WTC11 (cell line): ENCODE data around the gene ZAR1L. TPM values are rescaled to one million over a fixed set of nuclear protein-coding genes. Genes with fewer than 3 reads are reported as not detected.

Experiments
- ATAC-seq: fragments of 200-7000 bp; cut with Tn5 transposase; 2 replicates; pipeline ENCODE4 v1.10.0; 2021; ENCODE audit warnings: mild to moderate bottlenecking, moderate library complexity
- CTCF ChIA-PET: fragments of 300-600 bp; sonication (Branson Sonifier 250); formaldehyde crosslinking; loops from one replicate; lab custom pipeline; 2021; ENCODE audit warnings: antibody characterized with exemption; lab: Charles Lee
- POLR2A ChIA-PET: fragments of 350-600 bp; sonication (Branson Sonifier 250); formaldehyde crosslinking; loops from one replicate; lab custom pipeline; 2021; ENCODE audit warnings: antibody characterized with exemption; lab: Charles Lee
- DNase-seq: peaks from one replicate; pipeline ENCODE4 v3.0.0; 2021; ENCODE audit warnings: low spot score
- H3K27ac Mint-ChIP-seq: 2 replicates; pipeline ENCODE4 v1.8.0; 2021; ENCODE audit warnings: mixed read lengths
- H3K27me3 Mint-ChIP-seq: 2 replicates; pipeline ENCODE4 v1.8.0; 2021; ENCODE audit warnings: low read depth, mild to moderate bottlenecking, moderate library complexity, mixed read lengths
- H3K36me3 Mint-ChIP-seq: 2 replicates; pipeline ENCODE4 v1.8.0; 2021; ENCODE audit warnings: mixed read lengths
- H3K4me1 Mint-ChIP-seq: 2 replicates; pipeline ENCODE4 v1.8.0; 2022; ENCODE audit warnings: mixed read lengths
- H3K4me3 Mint-ChIP-seq: 2 replicates; pipeline ENCODE4 v1.8.0; 2021; ENCODE audit warnings: mild to moderate bottlenecking, moderate library complexity, mixed read lengths
- H3K9me3 Mint-ChIP-seq: 2 replicates; pipeline ENCODE4 v1.8.0; 2021; ENCODE audit warnings: mixed read lengths
- ATF1 ChIP-seq: sonication (generic); formaldehyde crosslinking; IDR thresholded peaks from 2 replicates; pipeline ENCODE4 v1.8.1; 2023; ENCODE audit warnings: mild to moderate bottlenecking, moderate library complexity, missing genetic modification reagents
- JAZF1 ChIP-seq: fragments of 250-450 bp; sonication (Bioruptor Pico); IDR thresholded peaks from 2 replicates; pipeline ENCODE4 v1.9.0; 2021; ENCODE audit warnings: moderate library complexity, mild to moderate bottlenecking, inconsistent platforms
- JUN ChIP-seq: sonication (generic); formaldehyde crosslinking; IDR thresholded peaks from 2 replicates; pipeline ENCODE4 v1.8.0; 2023; ENCODE audit warnings: mild to moderate bottlenecking, missing genetic modification reagents
- NR1H2 ChIP-seq: sonication (generic); formaldehyde crosslinking; IDR thresholded peaks from 2 replicates; pipeline ENCODE4 v1.9.0; 2021; ENCODE audit warnings: mild to moderate bottlenecking, moderate library complexity, missing genetic modification reagents
- SMAD3 ChIP-seq: sonication (generic); formaldehyde crosslinking; IDR thresholded peaks from 2 replicates; pipeline ENCODE4 v1.8.0; 2022; ENCODE audit warnings: missing genetic modification reagents, mild to moderate bottlenecking, borderline replicate concordance
- SMAD4 ChIP-seq: sonication (generic); formaldehyde crosslinking; IDR thresholded peaks from 2 replicates; pipeline ENCODE4 v1.8.0; 2022; ENCODE audit warnings: mild to moderate bottlenecking, missing genetic modification reagents
- SP1 ChIP-seq: sonication (generic); formaldehyde crosslinking; conservative IDR thresholded peaks from 2 replicates; pipeline ENCODE4 v1.8.1; 2022; ENCODE audit warnings: missing genetic modification reagents
- ZNF121 ChIP-seq: sonication (generic); formaldehyde crosslinking; IDR thresholded peaks from 2 replicates; pipeline ENCODE4 v1.8.0; 2023; ENCODE audit warnings: missing genetic modification reagents
- total RNA-seq: library from RNA; stranded (reverse); gene quantifications from 3 replicates; pipeline ENCODE4 v1.2.3, GENCODE V29; 2021
- TF ChIP-seq, protein P1 (sequence below): sonication (generic); formaldehyde crosslinking; IDR thresholded peaks from 2 replicates; pipeline ENCODE4 v1.8.0; 2022; ENCODE audit warnings: mild to moderate bottlenecking, missing genetic modification reagents
- TF ChIP-seq, protein P2 (sequence below): sonication (generic); formaldehyde crosslinking; IDR thresholded peaks from 2 replicates; pipeline ENCODE4 v1.8.1; 2022; ENCODE audit warnings: low read depth, missing genetic modification reagents, borderline replicate concordance
- TF ChIP-seq, protein P3 (sequence below): fragments of 250-450 bp; sonication (Bioruptor Pico); IDR thresholded peaks from 2 replicates; pipeline ENCODE4 v1.8.0; 2021; ENCODE audit warnings: mild to moderate bottlenecking
- TF ChIP-seq, protein P4 (sequence below): fragments of 250-450 bp; sonication (Bioruptor Pico); IDR thresholded peaks from 2 replicates; pipeline ENCODE4 v1.9.0; 2021; ENCODE audit warnings: mild to moderate bottlenecking
- TF ChIP-seq, protein P5 (sequence below): sonication (generic); formaldehyde crosslinking; IDR thresholded peaks from 2 replicates; pipeline ENCODE4 v1.8.1; 2023; ENCODE audit warnings: mild to moderate bottlenecking, moderate library complexity, missing genetic modification reagents
- TF ChIP-seq, protein P6 (sequence below): sonication (generic); formaldehyde crosslinking; IDR thresholded peaks from 2 replicates; pipeline ENCODE4 v1.8.0; 2022; ENCODE audit warnings: mild to moderate bottlenecking, missing genetic modification reagents
- TF ChIP-seq, protein P7 (sequence below): sonication (generic); formaldehyde crosslinking; IDR thresholded peaks from 2 replicates; pipeline ENCODE4 v1.8.0; 2022; ENCODE audit warnings: mild to moderate bottlenecking, missing genetic modification reagents
- TF ChIP-seq, protein P8 (sequence below): sonication (generic); formaldehyde crosslinking; IDR thresholded peaks from 2 replicates; pipeline ENCODE4 v1.8.1; 2022; ENCODE audit warnings: missing genetic modification reagents, borderline replicate concordance

ZAR1L gene
- total RNA-seq, 1 experiment from 2014 or later, result 0.33 TPM

DNA sequence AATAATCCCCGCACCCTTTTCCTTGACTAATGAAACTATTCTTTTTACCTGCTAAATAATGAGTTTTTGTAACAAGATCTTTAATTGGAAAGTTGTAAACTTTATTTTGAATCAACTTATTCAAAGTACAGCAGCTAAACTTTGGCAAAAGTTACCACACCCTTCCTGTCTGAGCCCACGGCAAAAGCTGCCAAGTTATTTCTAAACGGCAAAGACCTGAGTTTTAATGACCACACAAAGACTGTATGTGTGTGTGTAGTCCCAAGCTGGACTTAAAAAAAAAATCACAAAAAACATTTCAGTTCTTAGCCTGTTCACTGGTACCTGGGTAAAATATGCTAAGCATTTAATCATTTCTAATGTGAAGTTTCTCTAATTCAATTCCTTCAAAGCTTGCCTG lies 60.7 kb downstream of the ZAR1L start:
- ChIA-PET POLR2A (no interaction called here), CTCF (interaction anchor here (0.8 to 1.3 kb wide), 3 partner anchors 8 to 90 kb away, joined by 4 to 7 read pairs (median 6); no protein-coding TSS in a partner anchor)
- no peak for ATAC-seq

DNA sequence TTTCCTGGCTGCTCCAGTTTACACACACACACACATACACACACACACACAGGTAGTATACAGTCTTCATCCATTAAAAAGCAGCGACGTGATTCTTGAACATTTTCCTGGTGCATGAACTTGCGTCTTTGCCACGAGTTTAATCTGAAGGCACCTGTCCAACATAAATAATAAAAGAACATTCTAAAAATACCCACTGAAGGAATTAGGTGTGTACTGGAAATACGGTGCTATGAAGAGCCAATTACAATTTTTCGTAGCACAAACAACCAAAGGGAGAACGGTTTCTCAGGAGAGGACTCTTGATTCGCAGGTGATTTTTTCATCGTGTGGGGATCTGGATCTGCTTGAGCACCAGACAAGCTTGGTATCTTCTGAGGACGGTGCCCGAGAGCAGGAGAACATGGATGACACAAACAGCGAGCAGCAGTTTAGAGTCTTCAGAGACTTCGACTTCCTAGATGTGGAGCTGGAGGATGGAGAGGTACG lies 61.2 kb downstream of the ZAR1L start:
- no peaks in the 10 kb centered on the region for H3K4me1 Mint-ChIP-seq
- H3K27ac Mint-ChIP-seq, result no peak overlapping the region
- ATAC-seq, result no peak
- no peak for DNase-seq
- ChIA-PET POLR2A (no interaction called here), CTCF (interaction anchor here (0.8 to 1.3 kb wide), 2 partner anchors 8 to 14 kb away, joined by 4 to 7 read pairs; no protein-coding TSS in a partner anchor)
- no peaks in the 10 kb centered on the region for H3K36me3 Mint-ChIP-seq
- H3K4me3 Mint-ChIP-seq, result no peak overlapping the region
- no peaks in the 10 kb centered on the region for H3K9me3 Mint-ChIP-seq
- H3K27me3 Mint-ChIP-seq, result no peaks in the 10 kb centered on the region
- TF ChIP-seq JUN (no peak), JAZF1 (no peak), ATF1 (CRISPR knock-in tag) (no peak), SMAD3 (CRISPR knock-in tag) (no peak), SP1 (CRISPR knock-in tag) (no peak)
- TF ChIP-seq, protein P1, sequence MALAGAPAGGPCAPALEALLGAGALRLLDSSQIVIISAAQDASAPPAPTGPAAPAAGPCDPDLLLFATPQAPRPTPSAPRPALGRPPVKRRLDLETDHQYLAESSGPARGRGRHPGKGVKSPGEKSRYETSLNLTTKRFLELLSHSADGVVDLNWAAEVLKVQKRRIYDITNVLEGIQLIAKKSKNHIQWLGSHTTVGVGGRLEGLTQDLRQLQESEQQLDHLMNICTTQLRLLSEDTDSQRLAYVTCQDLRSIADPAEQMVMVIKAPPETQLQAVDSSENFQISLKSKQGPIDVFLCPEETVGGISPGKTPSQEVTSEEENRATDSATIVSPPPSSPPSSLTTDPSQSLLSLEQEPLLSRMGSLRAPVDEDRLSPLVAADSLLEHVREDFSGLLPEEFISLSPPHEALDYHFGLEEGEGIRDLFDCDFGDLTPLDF (CRISPR knock-in tag), result no peak
- TF ChIP-seq, protein P2, sequence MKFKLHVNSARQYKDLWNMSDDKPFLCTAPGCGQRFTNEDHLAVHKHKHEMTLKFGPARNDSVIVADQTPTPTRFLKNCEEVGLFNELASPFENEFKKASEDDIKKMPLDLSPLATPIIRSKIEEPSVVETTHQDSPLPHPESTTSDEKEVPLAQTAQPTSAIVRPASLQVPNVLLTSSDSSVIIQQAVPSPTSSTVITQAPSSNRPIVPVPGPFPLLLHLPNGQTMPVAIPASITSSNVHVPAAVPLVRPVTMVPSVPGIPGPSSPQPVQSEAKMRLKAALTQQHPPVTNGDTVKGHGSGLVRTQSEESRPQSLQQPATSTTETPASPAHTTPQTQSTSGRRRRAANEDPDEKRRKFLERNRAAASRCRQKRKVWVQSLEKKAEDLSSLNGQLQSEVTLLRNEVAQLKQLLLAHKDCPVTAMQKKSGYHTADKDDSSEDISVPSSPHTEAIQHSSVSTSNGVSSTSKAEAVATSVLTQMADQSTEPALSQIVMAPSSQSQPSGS (CRISPR knock-in tag), result no peak
- TF ChIP-seq, protein P3, sequence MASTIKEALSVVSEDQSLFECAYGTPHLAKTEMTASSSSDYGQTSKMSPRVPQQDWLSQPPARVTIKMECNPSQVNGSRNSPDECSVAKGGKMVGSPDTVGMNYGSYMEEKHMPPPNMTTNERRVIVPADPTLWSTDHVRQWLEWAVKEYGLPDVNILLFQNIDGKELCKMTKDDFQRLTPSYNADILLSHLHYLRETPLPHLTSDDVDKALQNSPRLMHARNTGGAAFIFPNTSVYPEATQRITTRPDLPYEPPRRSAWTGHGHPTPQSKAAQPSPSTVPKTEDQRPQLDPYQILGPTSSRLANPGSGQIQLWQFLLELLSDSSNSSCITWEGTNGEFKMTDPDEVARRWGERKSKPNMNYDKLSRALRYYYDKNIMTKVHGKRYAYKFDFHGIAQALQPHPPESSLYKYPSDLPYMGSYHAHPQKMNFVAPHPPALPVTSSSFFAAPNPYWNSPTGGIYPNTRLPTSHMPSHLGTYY (CRISPR knock-in tag), result no peak
- TF ChIP-seq, protein P4, sequence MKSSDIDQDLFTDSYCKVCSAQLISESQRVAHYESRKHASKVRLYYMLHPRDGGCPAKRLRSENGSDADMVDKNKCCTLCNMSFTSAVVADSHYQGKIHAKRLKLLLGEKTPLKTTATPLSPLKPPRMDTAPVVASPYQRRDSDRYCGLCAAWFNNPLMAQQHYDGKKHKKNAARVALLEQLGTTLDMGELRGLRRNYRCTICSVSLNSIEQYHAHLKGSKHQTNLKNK (CRISPR knock-in tag), result no peak
- TF ChIP-seq, protein P5, sequence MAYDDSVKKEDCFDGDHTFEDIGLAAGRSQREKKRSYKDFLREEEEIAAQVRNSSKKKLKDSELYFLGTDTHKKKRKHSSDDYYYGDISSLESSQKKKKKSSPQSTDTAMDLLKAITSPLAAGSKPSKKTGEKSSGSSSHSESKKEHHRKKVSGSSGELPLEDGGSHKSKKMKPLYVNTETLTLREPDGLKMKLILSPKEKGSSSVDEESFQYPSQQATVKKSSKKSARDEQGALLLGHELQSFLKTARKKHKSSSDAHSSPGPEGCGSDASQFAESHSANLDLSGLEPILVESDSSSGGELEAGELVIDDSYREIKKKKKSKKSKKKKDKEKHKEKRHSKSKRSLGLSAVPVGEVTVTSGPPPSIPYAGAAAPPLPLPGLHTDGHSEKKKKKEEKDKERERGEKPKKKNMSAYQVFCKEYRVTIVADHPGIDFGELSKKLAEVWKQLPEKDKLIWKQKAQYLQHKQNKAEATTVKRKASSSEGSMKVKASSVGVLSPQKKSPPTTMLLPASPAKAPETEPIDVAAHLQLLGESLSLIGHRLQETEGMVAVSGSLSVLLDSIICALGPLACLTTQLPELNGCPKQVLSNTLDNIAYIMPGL (CRISPR knock-in tag), result no peak

More for the DNA sequence above, 60.7 kb downstream of the ZAR1L start:
- no peaks in the 10 kb centered on the region for H3K4me1 Mint-ChIP-seq
- TF ChIP-seq ZNF121 (CRISPR knock-in tag) (no peak), JUN (no peak), NR1H2 (no peak), SMAD4 (CRISPR knock-in tag) (no peak)
- TF ChIP-seq, protein P6, sequence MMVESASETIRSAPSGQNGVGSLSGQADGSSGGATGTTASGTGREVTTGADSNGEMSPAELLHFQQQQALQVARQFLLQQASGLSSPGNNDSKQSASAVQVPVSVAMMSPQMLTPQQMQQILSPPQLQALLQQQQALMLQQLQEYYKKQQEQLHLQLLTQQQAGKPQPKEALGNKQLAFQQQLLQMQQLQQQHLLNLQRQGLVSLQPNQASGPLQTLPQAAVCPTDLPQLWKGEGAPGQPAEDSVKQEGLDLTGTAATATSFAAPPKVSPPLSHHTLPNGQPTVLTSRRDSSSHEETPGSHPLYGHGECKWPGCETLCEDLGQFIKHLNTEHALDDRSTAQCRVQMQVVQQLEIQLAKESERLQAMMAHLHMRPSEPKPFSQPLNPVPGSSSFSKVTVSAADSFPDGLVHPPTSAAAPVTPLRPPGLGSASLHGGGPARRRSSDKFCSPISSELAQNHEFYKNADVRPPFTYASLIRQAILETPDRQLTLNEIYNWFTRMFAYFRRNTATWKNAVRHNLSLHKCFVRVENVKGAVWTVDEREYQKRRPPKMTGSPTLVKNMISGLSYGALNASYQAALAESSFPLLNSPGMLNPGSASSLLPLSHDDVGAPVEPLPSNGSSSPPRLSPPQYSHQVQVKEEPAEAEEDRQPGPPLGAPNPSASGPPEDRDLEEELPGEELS (CRISPR knock-in tag), result no peak
- TF ChIP-seq, protein P3 (CRISPR knock-in tag), result no peak
- TF ChIP-seq, protein P7, sequence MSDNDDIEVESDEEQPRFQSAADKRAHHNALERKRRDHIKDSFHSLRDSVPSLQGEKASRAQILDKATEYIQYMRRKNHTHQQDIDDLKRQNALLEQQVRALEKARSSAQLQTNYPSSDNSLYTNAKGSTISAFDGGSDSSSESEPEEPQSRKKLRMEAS (CRISPR knock-in tag), result no peak
- TF ChIP-seq, protein P8, sequence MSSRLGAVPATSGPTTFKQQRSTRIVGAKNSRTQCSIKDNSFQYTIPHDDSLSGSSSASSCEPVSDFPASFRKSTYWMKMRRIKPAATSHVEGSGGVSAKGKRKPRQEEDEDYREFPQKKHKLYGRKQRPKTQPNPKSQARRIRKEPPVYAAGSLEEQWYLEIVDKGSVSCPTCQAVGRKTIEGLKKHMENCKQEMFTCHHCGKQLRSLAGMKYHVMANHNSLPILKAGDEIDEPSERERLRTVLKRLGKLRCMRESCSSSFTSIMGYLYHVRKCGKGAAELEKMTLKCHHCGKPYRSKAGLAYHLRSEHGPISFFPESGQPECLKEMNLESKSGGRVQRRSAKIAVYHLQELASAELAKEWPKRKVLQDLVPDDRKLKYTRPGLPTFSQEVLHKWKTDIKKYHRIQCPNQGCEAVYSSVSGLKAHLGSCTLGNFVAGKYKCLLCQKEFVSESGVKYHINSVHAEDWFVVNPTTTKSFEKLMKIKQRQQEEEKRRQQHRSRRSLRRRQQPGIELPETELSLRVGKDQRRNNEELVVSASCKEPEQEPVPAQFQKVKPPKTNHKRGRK (CRISPR knock-in tag), result no peak
- TF ChIP-seq, protein P4 (CRISPR knock-in tag), result no peak
- TF ChIP-seq, all 79 proteins: peak for 0
- Mint-ChIP-seq H3K4me3 (no peak overlapping the region), H3K27ac (no peak overlapping the region), H3K9me3 (no peaks in the 10 kb centered on the region), H3K36me3 (no peaks in the 10 kb centered on the region), H3K27me3 (no peaks in the 10 kb centered on the region)
- no peak for DNase-seq
